Mesenchymal stem cell (in vitro differentiated cells and primary cell): Measurements from ENCODE around the gene KRT82.

Experiments
- DNase-seq: peaks from one replicate; pipeline ENCODE4 v3.0.0-alpha.2; 2013
- H2AFZ ChIP-seq: one replicate; pipeline ENCODE4 v1.6.1; 2013; ENCODE audit warnings: low read depth, mild to moderate bottlenecking, control low read depth, inconsistent platforms, low read length, moderate library complexity
- H2AK5ac ChIP-seq: 2 replicates; pipeline ENCODE4 v1.6.1; 2013; ENCODE audit warnings: low read length, moderate library complexity, mild to moderate bottlenecking, inconsistent platforms; ENCODE audit not compliant: severe bottlenecking
- H2BK120ac ChIP-seq: one replicate; pipeline ENCODE4 v1.6.1; 2013; ENCODE audit warnings: low read depth, mild to moderate bottlenecking, inconsistent platforms, low read length, moderate library complexity
- H2BK12ac ChIP-seq, 2 experiments: one replicate each; pipeline ENCODE4 v1.6.1; 2013; ENCODE audit warnings: inconsistent platforms in 2 of 2, low read length in 2 of 2, mild to moderate bottlenecking in 2 of 2, moderate library complexity in 2 of 2, control low read depth in 1 of 2
- H2BK15ac ChIP-seq: one replicate; pipeline ENCODE4 v1.6.1; 2013; ENCODE audit warnings: mild to moderate bottlenecking, low read depth, inconsistent platforms; ENCODE audit not compliant: poor library complexity, severe bottlenecking
- H2BK5ac ChIP-seq: 2 replicates; pipeline ENCODE4 v1.6.1; 2013; ENCODE audit warnings: low read depth, mild to moderate bottlenecking, low read length, control low read depth, inconsistent platforms; ENCODE audit not compliant: poor library complexity, severe bottlenecking
- H3K14ac ChIP-seq, 2 experiments: one replicate each; pipeline ENCODE4 v1.6.1; 2013; ENCODE audit warnings: inconsistent platforms in 2 of 2, low read length in 2 of 2, control low read depth in 1 of 2, mild to moderate bottlenecking in 1 of 2, moderate library complexity in 1 of 2
- H3K18ac ChIP-seq, 2 experiments: one replicate each; pipeline ENCODE4 v1.6.1; 2013; ENCODE audit warnings: inconsistent platforms in 2 of 2, low read length in 2 of 2, control low read depth in 1 of 2, low read depth in 1 of 2, mild to moderate bottlenecking in 1 of 2
- H3K23ac ChIP-seq, 2 experiments: one replicate each; pipeline ENCODE4 v1.6.1; 2013; ENCODE audit warnings: inconsistent platforms in 2 of 2, low read length in 2 of 2, mild to moderate bottlenecking in 2 of 2, moderate library complexity in 2 of 2, control low read depth in 1 of 2
- H3K27ac ChIP-seq: 2 replicates; pipeline ENCODE4 v1.5.1; 2013; ENCODE audit warnings: mild to moderate bottlenecking, moderate library complexity, low read length, control low read depth, inconsistent platforms; ENCODE audit not compliant: poor library complexity, severe bottlenecking
- H3K27me3 ChIP-seq, 2 experiments: 2 replicates each; pipeline versions ENCODE4 v1.6.1 to v1.7.0; 2013; ENCODE audit warnings: low read length in 2 of 2, mild to moderate bottlenecking in 2 of 2, moderate library complexity in 2 of 2, control low read depth in 1 of 2, inconsistent platforms in 1 of 2; ENCODE audit not compliant: control insufficient read depth in 1 of 2, insufficient read depth in 1 of 2
- H3K36me3 ChIP-seq, 2 experiments: 2 replicates each; pipeline versions ENCODE4 v1.6.1 to v1.7.0; 2013; ENCODE audit warnings: low read length in 2 of 2, control low read depth in 1 of 2, inconsistent platforms in 1 of 2, low read depth in 1 of 2, mild to moderate bottlenecking in 1 of 2; ENCODE audit not compliant: insufficient read depth in 2 of 2, control insufficient read depth in 1 of 2
- H3K4ac ChIP-seq, 2 experiments: one replicate each; pipeline ENCODE4 v1.6.1; 2013; ENCODE audit warnings: inconsistent platforms in 2 of 2, low read length in 2 of 2, mild to moderate bottlenecking in 2 of 2, moderate library complexity in 2 of 2, control low read depth in 1 of 2, low read depth in 1 of 2
- H3K4me1 ChIP-seq: 2 replicates; pipeline ENCODE4 v1.6.1; 2013; ENCODE audit warnings: low read depth, low read length, control low read depth; ENCODE audit not compliant: control insufficient read depth, insufficient read depth
- H3K4me2 ChIP-seq: 2 replicates; pipeline ENCODE4 v1.6.1; 2013; ENCODE audit warnings: low read length, mild to moderate bottlenecking, inconsistent platforms; ENCODE audit not compliant: poor library complexity, severe bottlenecking
- H3K4me3 ChIP-seq, 2 experiments: 2 replicates each; pipeline versions ENCODE4 v1.5.1 to v1.7.0; 2013; ENCODE audit warnings: low read length in 2 of 2, mild to moderate bottlenecking in 2 of 2, control low read depth in 1 of 2, low read depth in 1 of 2; ENCODE audit not compliant: insufficient read depth in 1 of 2
- H3K79me1 ChIP-seq: replicated peaks from 2 replicates; pipeline ENCODE4 v1.6.1; 2013; ENCODE audit warnings: mild to moderate bottlenecking, control low read depth, low read length, inconsistent platforms; ENCODE audit not compliant: poor library complexity, severe bottlenecking
- H3K9ac ChIP-seq: 2 replicates; pipeline ENCODE4 v1.7.0; 2013; ENCODE audit warnings: mild to moderate bottlenecking, low read length, moderate library complexity
- H3K9me3 ChIP-seq: 2 replicates; pipeline ENCODE4 v1.7.0; 2013; ENCODE audit warnings: mild to moderate bottlenecking, low read length; ENCODE audit not compliant: control insufficient read depth
- H4K8ac ChIP-seq: one replicate; pipeline ENCODE4 v1.6.1; 2013; ENCODE audit warnings: inconsistent platforms, mild to moderate bottlenecking, low read length, moderate library complexity
- H4K91ac ChIP-seq: one replicate; pipeline ENCODE4 v1.6.1; 2013; ENCODE audit warnings: mild to moderate bottlenecking, low read length, inconsistent platforms
- WGBS: methylation state at CpG from one replicate; pipeline ENCODE4 v1.1.7; 2013; ENCODE audit warnings: mixed read lengths; 5-methylcytosine and 5-hydroxymethylcytosine counted together

Gene KRT82

DNA sequence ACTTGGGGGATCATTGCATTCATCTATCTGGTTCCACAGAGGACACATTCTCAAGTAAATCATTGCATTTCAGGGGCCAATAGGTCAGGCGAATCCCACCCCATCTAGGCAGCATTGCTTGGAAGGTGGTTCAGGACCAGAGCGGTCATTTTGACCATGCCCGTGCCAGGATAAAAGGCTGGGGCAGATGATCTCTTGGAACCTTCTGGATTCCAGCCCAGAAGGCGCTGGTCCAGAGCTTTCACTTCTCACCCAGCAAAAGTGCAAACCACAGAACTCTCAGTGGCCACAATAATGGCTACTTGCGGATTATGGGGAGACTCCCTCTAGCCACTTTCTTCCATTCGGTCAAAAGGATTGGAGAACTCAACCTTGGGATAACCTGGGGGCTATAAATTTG, 38.3 kb downstream of the KRT82 start:
- no peaks in the 10 kb centered on the region for H3K9me3 ChIP-seq
- no peak overlapping the region for H4K8ac ChIP-seq
- H3K36me3 ChIP-seq: no peaks in the 10 kb centered on the region
- H3K9ac ChIP-seq: no peak overlapping the region
- WGBS: 76% methylated on average over 6 of the region's 6 CpGs
- no peak overlapping the region for H2AK5ac ChIP-seq
- peaks cover 9% of the 10 kb centered on the region for H3K4me1 ChIP-seq
- H3K4ac ChIP-seq: no peak overlapping the region
- H2BK120ac ChIP-seq: no peak overlapping the region
- H3K23ac ChIP-seq: no peak overlapping the region
- H2AFZ ChIP-seq: no peak overlapping the region
- no peak overlapping the region for H3K18ac ChIP-seq
- DNase-seq: no peak
- peaks cover 56 to 63% of the 10 kb centered on the region in 2 experiments for H3K27me3 ChIP-seq
- H3K14ac ChIP-seq: no peak overlapping the region
- H2BK12ac ChIP-seq: no peak overlapping the region
- H3K79me1 ChIP-seq: no peaks in the 10 kb centered on the region
- no peak overlapping the region for H3K4me3 ChIP-seq
- H3K4me2 ChIP-seq: no peak overlapping the region
- no peak overlapping the region for H3K27ac ChIP-seq
- H2BK5ac ChIP-seq: no peak overlapping the region
- H2BK15ac ChIP-seq: no peak overlapping the region
- H4K91ac ChIP-seq: no peak overlapping the region

- Histone ChIP-seq H3K18ac (no peak within 1 kb of the TSS), H2AFZ (no peak within 1 kb of the TSS), H3K27ac (no peak within 1 kb of the TSS), H3K9ac (no peak within 1 kb of the TSS), H2AK5ac (no peak within 1 kb of the TSS), H2BK120ac (no peak within 1 kb of the TSS), H3K4ac (no peak within 1 kb of the TSS), H2BK5ac (no peak within 1 kb of the TSS), H2BK12ac (no peak within 1 kb of the TSS), H3K27me3 (peaks cover 59 to 63% of the 10 kb centered on the region in 2 experiments), H3K36me3 (no peaks in the 10 kb centered on the region), H2BK15ac (no peak within 1 kb of the TSS), H3K4me2 (no peak within 1 kb of the TSS), H3K9me3 (no peaks in the 10 kb centered on the region), H4K8ac (no peak within 1 kb of the TSS), H3K79me1 (no peaks in the 10 kb centered on the region), H3K4me1 (peaks cover 9% of the 10 kb centered on the region), H3K14ac (peak within 1 kb of the TSS in 1 of 2 experiments; percentile 56), H4K91ac (no peak within 1 kb of the TSS), H3K23ac (no peak within 1 kb of the TSS), H3K4me3 (no peak within 1 kb of the TSS)
- DNase-seq: no peak
- WGBS: 91% methylated on average over 42 of the region's 42 CpGs
Measured at GRCh38 chr12:52366738-52367485, 39.2 kb downstream of the KRT82 start, which contains the start of gene KRT85. TSS of gene KRT85 (minus strand) at chr12:52367481. CDS start at chr12:52367405, 76 bp downstream.

- Histone ChIP-seq H3K79me1 (no peaks in the 10 kb centered on the region), H3K4me2 (no peak overlapping the region), H3K23ac (no peak overlapping the region), H2BK5ac (no peak overlapping the region), H2BK12ac (no peak overlapping the region), H4K8ac (no peak overlapping the region), H3K18ac (no peak overlapping the region), H3K27ac (no peak overlapping the region), H2AFZ (no peak overlapping the region), H2AK5ac (no peak overlapping the region), H3K4ac (no peak overlapping the region), H2BK15ac (no peak overlapping the region), H3K4me3 (no peak overlapping the region), H3K36me3 (no peaks in the 10 kb centered on the region), H3K9me3 (no peaks in the 10 kb centered on the region), H3K27me3 (peaks cover 64 to 70% of the 10 kb centered on the region in 2 experiments), H3K14ac (no peak overlapping the region), H3K9ac (no peak overlapping the region), H2BK120ac (no peak overlapping the region), H4K91ac (no peak overlapping the region), H3K4me1 (no peaks in the 10 kb centered on the region)
- 86% methylated on average over 14 of the region's 14 CpGs for WGBS
- DNase-seq: no peak
Measured at GRCh38 chr12:52364901-52365489, 41.1 kb downstream of the KRT82 start.

DNA sequence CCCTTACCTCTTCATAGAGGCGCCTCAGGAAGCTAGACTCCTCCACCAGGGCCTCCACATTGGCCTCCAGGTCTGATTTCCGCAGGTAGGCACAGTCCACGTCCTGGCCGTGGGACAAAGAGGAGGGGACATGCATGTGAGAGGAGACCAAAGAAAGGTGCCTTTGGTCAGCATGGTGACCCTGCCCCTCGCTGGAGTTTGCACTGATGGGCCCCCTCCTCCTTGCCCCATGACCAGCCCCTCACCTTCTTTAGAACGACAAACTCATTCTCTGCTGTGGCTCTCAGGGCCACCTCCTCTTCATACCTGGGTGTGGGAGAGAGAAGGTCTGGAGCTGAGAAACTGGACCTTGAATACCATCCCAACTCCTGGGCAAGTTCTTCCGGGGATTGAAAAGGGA, 42.1 kb downstream of the KRT82 start:
- Histone ChIP-seq H3K27ac (no peak overlapping the region), H3K79me1 (no peaks in the 10 kb centered on the region), H2AK5ac (no peak overlapping the region), H4K8ac (no peak overlapping the region), H2BK15ac (no peak overlapping the region), H3K4me3 (no peak overlapping the region), H4K91ac (no peak overlapping the region), H3K4me2 (no peak overlapping the region), H3K9ac (no peak overlapping the region), H3K9me3 (no peaks in the 10 kb centered on the region), H3K27me3 (peaks cover 56 to 76% of the 10 kb centered on the region in 2 experiments), H2BK5ac (no peak overlapping the region), H3K36me3 (no peaks in the 10 kb centered on the region), H3K14ac (no peak overlapping the region), H3K23ac (no peak overlapping the region), H3K4me1 (no peaks in the 10 kb centered on the region), H3K4ac (no peak overlapping the region), H2AFZ (no peak overlapping the region), H3K18ac (no peak overlapping the region), H2BK120ac (no peak overlapping the region), H2BK12ac (no peak overlapping the region)
- 68% methylated on average over 7 of the region's 7 CpGs for WGBS
- DNase-seq: no peak
